GM18861 (cell line): ENCODE data around the gene KRT26.

Source experiments
- ATAC-seq: cut with Tn5 transposase; IDR thresholded peaks from one replicate; pipeline ENCODE4 v1.9.1; 2021; ENCODE audit not compliant: unreplicated experiment

Gene KRT26

DNA sequence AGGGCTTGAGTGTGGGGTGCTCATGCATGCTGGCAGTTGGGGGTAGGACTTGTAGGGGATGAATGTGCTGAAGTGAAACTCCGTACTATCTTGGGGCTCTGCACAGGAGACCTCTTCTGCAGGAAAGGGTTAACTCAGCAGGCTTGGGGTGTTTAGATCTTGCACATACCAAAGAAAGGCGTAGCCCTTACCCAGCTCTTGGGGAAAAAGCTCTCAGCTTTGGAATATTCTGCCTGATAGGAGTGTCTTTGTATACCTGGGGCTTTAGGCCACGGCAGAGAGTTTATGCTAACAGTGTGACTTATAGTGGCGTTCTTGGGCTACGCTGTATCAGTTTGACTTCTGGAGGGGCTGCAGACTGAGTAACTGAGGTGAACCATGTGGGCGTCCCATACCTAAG is 38.0 kb downstream of the KRT26 start:
- ATAC-seq: no peak

DNA sequence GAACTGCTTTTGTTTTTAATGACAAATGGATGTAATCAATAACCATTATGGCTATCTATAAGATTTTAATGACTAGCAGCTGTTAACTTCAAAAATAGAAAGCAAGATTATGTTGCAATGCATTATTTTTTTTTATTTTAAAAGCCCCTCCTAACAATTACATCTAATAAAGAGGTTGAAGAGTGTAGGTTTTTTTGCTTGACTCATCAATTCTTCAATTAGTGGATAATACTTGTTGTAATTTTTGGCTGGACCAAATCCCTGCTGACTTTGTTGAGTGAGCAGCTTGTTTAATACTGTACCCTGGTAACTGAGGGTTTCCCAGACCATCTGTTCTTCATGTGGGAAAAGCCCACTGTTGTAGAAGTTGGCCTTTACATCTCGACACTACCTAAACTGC is 41.0 kb downstream of the KRT26 start:
- no peak for ATAC-seq

GRCh38 chr17:40727447-40728231 is 44.4 kb downstream of the KRT26 start:
- peak; percentile 42 for ATAC-seq

DNA sequence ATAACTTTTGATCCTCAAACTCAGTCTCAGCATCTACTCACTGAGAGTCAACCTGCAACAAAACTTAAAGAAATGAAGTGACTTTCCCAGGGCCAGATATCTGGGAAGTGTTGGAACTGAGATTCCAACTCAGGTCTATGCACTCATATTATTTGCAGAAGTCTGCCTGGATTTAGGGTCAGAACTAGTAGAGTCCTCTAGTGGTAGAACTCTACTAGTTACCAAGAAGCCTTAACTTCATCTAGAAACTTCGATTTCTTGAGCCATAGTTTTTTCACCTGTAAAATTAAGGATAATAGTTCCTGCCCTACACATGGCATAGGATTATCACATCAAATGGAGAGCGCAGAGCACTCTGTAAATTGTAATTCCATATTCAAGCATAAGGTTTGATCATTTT is 45.1 kb downstream of the KRT26 start:
- no peak for ATAC-seq

- no peak for ATAC-seq
Observed at GRCh38 chr17:40724656-40725055, 47.3 kb downstream of the KRT26 start.

DNA sequence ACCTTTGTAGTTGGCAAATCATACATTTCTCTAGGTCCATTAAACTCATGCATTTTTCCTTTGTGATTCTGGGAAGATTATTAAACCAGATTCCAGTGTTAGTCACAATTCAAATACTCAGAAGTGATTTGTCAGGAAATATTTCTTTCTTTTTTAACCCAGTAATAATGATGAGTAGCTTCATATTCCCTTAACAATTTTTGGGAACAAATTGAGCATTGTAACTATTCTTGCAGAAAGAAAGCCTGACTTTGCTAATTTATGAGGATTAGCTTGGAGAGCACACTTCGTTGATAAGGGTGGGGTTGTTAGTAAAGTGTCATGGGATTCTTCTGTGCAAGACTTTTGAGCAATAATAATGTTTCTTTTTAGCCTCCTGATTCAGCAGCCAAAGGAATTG is 49.8 kb downstream of the KRT26 start:
- ATAC-seq: no peak

GRCh38 chr17:40720899-40721298 is 51.1 kb downstream of the KRT26 start:
- ATAC-seq: no peak

DNA sequence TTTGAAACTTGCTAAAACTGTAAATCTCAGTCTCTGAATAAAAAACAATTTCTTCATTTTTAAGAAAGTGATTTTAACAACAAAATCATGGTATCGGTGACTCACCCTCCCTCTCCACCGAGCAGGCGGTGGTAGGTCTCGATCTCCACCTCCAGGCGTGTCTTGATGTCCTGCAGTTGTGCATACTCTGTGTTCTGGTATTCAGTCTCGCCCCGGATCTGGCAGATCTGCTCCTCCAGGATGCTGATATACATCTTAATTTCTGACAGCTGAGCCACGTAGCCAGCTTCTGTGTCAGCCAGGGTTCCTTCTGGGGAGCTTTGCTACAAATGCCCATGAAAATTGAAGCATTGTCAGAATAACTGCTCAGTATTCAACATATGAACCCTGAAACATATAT is 53.1 kb downstream of the KRT26 start:
- no peak for ATAC-seq

DNA sequence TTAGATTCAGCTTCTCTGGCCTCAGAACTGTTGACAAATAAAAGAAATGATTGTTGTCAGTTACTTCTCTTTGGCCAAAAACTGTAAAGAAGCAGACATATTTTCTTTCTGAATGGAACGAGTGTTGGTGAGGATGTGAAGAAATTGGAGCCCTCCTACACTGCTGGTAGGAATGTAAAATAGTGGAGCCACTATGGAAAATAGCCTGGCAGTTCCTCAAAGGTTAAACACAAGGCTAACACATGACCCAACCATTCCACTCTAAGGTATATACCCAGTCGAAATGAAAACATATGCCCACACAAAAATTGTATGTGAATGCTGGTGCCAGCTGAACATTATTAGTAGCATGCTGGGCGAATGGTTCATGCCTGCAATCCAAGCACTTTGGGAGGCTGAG is 54.2 kb downstream of the KRT26 start:
- no peak for ATAC-seq
